Left colon (tissue), 2 donors: ENCODE measurements around the gene NPTX2. TPM values are rescaled to one million over a fixed set of nuclear protein-coding genes. Genes with fewer than 3 reads are reported as not detected.

ENCODE experiments used
- ATAC-seq: fragments of 200-7000 bp; cut with Tn5 transposase; one replicate; pipeline ENCODE4 v1.9.1; 2020; ENCODE audit warnings: mild to moderate bottlenecking, moderate library complexity
- DNase-seq, 2 donors: peaks; one replicate each; pipeline ENCODE4 v3.0.0-alpha.2; 2020
- intact Hi-C, 2 donors: fragments of 100-400 bp; cut with DNase I in 1 of 2; cut with micrococcal nuclease in 1 of 2; formaldehyde crosslinking; loops; one replicate each; pipeline versions ENCODE4 v1.11.2 to v1.14.0; 2022; cut with DNase I, micrococcal nuclease
- total RNA-seq, 2 donors: library from RNA; stranded (reverse); fragmentation: NEBNext Ultra II Directional; extraction: Animal tissue kit (Norgen Biotek cat#: 25700); gene quantifications; one replicate each; pipeline ENCODE4 v1.2.1, GENCODE V29; 2021
- donor health status: DM: no; HTN: no; CAD: no.
- donor health status: DM: yes; HTN: yes; CAD: no.

The NPTX2 gene
- total RNA-seq, 2 donors from 2014 or later, result 2.1 to 5.9 TPM

DNA sequence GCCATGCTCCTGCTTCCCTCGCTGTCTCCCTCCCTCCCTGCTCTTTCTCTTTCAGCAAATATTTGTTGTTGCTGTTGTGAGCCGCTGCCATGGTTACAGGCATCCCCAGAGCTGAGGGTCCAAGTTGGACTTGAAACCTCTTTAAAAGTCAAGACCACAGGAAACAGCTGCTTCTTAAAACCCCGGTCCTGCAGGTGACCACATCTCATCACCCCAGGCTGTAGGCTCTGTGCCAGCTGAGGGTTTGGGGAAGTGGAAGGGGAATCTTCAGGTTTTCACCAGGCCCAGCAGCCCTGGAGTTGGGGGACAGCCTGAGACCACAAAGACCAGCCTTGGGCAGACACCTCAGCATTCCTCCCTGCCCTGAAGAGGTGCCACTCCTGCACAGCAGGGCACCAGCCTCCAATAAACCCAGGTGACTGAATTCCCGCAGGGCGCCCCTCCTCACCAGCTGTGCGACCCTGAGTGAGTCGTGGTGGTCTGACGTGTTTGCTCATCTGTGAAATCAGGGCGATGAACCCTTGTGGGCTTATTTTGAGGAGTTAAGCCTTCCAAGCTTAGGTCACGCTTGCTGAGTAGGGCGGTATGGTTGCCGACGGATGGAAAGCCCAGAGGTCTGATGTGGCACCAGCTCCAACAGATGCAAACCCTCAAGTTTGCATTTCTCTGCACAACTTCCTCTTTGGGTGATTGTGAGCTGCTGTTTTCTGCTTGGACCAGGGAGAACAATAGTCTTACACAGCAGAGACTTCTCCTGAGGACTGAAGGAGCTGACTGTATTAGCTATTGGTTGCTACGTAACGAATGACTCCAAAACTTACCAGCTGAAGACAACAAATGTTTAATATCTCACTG, 24.8 kb downstream of the NPTX2 start:
- DNase-seq, result peak; percentile 33 to 46
- ATAC-seq, result no peak
- intact Hi-C loops, result no loop called here

DNA sequence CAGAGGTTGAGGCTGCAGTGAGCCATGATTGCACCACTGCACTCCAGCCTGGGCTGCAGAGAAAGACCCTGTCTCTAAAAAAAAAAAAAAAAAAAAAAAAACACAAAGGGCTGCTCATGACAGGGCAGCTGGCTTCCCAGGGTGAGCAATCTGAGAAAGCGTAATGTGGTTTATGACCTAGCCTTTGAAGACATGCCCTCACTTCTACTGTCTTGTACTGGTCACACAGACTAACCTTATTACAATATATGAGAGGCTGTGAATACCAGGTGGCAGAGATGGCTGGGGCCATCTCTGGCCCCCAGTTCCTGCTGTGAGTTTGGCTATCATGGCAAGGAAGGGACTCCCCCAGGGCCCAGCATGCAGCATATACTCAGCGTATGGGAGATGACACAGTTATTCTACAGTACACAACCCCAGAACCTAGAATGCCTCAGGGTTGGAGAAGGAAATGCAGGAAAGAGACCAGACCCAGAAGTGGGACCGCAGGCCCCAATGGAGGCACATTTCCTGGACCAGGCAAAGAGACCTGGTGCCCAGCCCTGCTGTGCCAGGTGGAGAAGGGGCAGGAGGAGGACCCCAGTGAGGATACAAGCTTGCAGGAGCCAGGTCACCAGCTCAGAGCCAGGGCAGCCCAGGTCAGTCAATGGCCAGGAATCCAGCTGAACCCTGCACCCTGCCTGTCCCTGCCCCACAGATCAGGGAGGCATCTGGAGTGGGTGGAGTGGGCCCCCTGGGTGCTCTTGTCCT, 26.3 kb downstream of the NPTX2 start:
- DNase-seq, result no peak
- no peak for ATAC-seq
- intact Hi-C loops, result no loop called here

DNA sequence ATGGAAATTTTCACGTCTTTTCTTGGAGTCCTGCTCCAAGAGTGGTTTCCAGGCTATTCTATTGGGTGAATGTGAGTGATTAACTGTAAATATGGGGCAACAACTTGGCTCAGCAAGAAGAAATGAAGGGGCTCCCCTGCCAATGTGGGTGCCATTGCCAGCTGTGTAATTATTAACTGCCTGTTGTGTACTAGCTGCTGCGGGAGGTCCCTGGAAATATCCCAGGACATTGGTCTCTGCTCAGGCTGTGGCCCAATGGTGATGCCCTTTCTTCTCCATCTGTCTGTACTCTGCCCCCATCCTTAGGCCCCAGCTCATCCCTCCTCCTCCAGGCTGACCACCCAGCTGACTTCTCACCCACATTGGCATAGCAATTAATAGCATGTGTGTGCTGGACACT, 29.4 kb downstream of the NPTX2 start:
- intact Hi-C loops, result no loop called here
- DNase-seq (no peak), ATAC-seq (no peak)

DNA sequence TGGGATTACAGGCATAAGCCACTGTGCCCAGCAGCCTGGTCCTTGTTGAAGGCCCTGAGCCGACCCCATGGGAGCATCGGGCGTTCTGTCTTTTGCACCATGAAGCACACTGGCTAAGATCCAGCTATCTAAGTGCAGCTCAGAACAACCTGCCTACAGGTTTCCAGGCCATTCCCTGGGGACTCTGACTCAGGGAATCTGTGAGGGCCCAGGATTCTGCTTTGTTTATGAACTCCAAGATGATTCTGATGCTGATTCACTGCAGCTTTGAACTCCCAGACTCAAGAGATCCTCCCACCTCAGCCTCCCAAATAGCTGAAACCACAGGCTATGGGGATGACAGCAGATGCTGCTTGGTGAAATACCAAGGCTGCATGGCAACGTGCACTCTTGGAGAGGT, 30.2 kb downstream of the NPTX2 start:
- DNase-seq, result no peak
- intact Hi-C loops, result no loop called here
- ATAC-seq, result no peak

DNA sequence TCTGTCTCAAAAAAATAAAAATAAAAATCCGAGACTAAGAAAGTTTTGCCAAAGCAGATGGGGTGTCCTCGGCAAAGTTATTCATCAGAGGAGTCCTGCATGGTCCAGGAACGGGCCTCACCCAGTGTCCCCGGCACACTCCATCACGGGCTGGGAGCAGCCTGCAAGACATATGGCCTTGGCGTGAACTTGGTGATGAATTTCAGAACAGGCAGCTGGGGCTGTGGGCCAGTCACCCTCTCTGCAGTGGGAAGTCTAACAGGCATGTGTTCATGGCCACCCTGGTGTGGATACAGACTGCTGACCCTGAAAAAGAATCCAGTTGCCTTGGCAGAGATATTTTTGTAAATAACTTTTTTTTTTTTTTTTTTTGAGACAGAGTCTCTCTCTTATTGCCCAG, 34.7 kb downstream of the NPTX2 start:
- intact Hi-C loops, result no loop called here
- ATAC-seq (no peak), DNase-seq (no peak)

DNA sequence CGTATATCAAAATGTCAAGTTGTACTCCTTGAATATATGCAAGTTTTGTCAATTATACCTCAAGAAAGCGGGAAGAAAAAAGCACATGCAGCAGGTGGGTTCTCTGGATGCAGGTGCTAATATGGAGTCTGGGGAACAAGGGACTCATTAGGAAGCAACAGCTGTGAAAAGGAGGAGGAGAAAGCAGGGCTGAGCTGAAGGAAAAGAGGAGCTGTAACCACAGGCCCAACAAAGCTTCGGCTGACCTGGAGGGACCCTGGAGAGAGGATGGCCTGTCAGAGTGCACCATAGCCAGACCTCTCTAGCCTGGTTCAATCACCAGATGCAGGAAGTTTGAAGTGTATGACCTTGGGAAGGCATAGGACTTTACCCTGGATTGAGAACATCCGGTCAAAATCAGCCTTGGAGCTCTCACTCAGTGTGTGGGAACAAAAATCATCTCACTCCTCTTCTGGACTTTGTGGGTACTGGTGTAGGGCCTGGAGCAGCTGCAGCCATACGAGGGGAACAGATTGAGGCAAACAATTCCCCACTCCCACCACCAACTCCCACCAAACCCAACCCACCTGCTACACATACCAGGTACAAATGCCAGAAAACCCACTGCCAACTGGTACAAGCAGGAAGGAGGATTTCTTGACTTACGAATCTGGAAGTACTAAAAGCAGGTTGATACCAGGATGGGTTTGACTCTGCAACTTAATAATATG, 36.7 kb downstream of the NPTX2 start:
- no peak for ATAC-seq
- intact Hi-C loops, result no loop called here

DNA sequence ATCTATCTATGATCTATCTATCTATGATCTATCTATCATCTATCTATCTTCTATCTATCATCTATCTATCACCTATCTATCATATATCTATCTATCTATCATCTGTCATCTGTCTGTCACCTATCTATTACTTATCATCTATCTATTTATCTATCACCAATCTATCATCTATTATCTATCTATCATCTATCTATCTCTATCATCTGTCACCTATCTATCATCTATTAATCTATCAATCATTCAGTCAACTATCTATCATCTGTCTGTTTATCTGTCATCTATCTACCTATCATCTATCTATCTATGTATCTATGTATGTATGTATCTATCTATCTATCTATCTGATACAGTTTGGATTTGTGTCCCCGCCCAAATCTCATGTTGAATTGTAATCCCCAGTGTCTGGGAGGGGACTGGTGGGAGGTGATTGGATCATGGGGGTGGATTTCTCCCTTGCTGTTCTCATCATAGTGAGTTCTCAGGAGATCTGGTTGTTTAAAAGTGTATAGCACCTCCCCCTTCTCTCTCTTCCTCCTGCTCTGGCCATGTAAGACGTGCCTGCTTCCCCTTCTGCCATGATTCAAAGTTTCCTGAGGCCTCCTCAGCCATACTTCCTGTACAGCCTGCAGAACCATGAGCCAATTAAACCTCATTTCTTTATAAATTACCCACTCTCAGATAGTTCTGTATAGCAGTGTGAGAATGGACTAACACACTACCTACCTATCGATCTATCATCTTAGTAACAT, 37.6 kb downstream of the NPTX2 start:
- intact Hi-C loops, result no loop called here
- ATAC-seq (no peak), DNase-seq (no peak)

More for the DNA sequence above, 36.7 kb downstream of the NPTX2 start:
- DNase-seq, result no peak

DNA sequence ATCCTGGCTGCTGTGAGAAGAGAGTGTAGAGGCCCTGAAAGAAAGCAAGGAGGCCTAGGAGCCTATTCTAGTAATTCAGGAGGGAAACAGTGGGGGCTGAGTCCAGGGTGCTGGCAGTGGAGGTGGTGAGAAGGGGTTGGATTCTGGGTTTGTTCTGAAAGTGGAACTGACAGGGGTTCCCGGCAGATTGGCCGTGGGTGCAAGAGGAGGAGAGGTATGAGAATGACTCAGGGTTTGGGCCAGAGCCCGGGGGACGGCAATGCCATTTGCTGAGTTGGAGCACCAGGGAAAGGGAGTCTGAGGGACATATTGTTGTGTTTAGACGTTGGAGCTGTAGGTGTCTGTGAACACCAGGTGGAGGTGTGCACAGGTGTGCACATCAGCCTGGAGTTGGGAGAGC, 38.5 kb downstream of the NPTX2 start:
- no peak for ATAC-seq
- intact Hi-C loops, result no loop called here

DNA sequence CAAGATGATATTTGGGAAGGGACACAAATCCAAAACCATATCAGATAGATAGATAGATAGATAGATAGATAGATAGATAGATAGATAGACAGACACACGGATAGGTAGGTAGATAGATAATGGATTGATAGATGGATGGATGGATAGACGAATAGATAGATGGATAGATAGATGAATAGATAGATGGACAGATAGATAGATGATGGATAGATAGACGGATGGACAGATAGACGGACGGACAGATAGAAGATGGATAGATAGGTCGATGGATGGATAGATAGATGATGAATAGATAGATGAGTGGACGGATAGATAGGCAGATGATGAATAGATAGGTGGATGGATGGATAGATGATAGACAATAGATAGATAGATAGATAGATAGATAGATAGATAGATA, 39.8 kb downstream of the NPTX2 start:
- DNase-seq, result no peak
- intact Hi-C loops, result no loop called here
- no peak for ATAC-seq

More for the DNA sequence above, 38.5 kb downstream of the NPTX2 start:
- DNase-seq, result no peak

DNA sequence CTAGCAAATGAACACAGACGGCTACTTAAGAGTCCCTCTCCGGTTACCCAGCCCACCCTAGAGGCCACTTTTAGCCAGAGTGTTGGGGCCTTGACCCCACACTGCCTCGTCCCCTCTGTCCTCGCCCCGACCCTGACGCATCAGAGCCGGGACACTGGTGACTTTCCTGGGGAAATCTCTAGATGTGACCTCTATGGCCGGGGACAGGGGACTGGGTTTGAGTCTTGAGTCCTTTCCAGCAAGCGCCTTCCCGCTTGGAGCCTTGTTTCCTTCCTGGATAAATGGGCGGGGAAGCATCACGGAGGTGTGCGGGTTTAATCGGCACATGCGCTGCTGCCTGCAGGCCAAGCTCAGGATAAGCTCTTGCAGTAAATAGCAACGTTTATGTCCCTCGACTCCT, 40.7 kb downstream of the NPTX2 start:
- intact Hi-C loops, result no loop called here
- DNase-seq (no peak), ATAC-seq (no peak)

DNA sequence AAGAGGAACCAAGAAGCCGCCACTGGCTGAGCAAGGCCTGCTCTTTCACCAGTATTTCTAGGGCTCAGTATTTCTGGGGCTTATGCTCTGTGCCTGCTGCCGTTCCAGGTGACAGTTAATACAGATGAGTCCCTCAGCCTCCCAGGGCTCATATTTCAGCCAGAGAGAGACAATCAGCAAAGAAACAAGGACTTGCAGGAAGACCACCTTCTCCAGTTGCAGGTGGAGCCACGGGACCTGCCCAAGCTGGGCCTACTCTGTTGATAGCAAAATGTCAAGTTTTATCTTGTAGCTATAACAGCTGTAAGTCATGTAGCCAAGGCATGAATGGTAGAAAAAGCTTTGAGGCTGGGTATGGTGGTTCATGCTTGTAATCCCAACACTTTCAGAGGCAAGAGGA, 42.7 kb downstream of the NPTX2 start:
- no peak for DNase-seq
- intact Hi-C loops, result no loop called here
- no peak for ATAC-seq

DNA sequence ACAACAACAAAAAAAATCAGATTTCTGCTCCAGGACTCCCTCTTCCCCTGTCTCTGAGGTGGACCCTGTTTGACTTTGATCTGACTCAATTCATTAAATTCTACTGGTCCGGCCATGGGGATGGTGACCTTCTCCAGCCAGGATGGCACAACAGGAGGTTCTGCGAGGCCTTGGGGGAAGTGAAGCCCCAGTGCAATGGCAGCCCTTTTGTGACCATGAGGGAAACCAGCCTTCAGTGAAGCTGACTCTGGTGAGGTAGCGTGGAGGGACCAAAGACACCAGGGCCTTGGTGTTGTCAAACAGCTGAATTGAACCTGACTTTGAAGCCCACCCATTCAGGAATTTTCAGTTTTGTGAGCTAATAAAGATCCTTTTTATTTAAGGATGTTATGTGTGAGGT, 44.5 kb downstream of the NPTX2 start:
- ATAC-seq, result no peak
- intact Hi-C loops, result no loop called here
- DNase-seq, result no peak

DNA sequence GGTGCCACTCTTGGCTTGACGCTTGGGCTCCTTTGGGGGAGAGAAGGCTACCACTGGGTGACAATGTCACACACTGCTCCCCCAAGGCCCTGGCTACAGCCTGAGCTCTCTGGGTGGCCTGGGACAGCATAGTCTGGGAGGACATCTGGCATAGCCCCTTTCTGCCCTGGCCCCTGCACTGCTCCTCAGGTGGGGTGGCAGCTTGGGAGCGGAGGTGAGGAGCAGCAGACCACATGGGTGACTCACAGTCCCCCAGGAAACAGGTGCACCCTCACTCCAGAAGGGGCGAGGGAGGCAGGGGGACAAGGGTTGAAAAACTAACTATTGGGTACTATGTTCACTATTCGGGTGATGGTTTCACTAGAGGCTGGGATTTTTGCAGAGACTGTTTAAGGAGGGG, 45.2 kb downstream of the NPTX2 start:
- intact Hi-C loops, result no loop called here
- ATAC-seq, result no peak
- DNase-seq, result no peak

DNA sequence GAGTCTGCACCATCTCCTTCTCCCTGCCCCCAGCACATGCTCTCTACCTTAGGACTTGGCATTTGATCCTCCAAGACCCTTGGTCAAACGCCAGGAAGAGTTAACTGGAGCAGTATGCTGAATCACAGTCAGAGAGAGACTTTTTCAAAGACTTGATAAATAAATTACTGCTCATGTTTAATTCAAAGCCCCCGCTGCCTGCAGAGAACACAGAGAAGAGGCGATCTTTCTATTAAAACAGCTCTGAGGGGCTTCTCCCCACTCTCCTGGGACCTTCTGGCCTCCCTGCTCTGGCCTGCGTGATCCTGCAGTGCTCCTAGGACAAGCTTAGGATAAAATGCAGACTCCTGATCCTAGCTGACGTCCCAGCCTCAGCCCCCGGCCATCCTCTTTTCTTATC, 47.8 kb downstream of the NPTX2 start:
- intact Hi-C loops, result no loop called here
- DNase-seq (no peak), ATAC-seq (no peak)

DNA sequence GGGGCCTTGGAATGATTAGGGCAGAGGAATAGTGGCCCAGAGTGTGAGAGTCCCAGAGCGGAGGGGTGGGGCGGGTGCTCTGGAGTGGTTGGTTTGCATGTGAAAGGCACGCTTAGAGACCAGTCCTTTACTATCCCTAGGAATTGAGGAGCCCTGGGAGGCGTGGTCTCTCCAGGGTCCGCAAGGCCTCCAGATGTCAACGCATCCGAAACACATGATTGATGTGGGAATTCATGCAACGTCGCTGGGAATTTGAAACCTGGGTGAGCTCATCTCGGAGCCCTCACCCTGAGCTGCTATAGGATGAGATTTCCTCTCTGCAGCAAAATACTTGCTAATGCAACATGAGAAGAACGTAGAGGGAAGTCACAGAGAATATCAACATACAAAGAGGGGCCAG, 51.2 kb downstream of the NPTX2 start:
- intact Hi-C loops, result no loop called here

DNA sequence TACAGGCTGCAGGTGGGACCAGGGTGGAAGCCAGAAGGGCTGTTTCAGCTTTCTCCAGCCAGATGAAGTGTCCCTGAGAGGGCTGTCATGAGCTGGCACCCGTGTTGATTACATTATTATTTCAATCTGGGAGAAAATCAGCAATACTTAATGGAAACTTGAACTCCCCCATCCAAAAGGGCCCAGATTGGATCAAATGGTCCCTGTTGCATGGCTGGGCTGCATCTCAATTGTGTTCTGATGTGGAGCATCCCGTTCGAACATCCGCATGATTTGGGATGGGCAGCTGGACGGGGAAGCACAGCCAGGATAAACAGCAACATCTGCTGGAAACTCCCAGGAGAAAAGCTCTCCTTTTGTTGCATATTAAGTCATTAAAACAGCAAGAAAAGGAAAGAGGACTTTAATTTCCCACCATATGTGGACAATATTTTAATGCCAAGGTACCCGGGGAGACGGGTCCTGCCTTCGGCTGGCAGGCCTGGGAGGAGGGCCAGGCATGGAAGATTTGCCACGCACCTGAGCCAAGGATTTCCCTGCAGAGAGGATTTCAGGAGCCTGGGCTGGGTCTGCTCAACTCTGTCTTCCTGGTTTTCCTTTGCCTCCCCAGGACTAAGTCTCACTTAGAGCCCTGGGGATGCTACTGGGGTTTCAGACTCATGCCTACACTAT, 52.4 kb downstream of the NPTX2 start:
- intact Hi-C loops, result no loop called here
- DNase-seq, result no peak
- ATAC-seq, result no peak

More for the DNA sequence above, 51.2 kb downstream of the NPTX2 start:
- no peak for ATAC-seq
- no peak for DNase-seq

DNA sequence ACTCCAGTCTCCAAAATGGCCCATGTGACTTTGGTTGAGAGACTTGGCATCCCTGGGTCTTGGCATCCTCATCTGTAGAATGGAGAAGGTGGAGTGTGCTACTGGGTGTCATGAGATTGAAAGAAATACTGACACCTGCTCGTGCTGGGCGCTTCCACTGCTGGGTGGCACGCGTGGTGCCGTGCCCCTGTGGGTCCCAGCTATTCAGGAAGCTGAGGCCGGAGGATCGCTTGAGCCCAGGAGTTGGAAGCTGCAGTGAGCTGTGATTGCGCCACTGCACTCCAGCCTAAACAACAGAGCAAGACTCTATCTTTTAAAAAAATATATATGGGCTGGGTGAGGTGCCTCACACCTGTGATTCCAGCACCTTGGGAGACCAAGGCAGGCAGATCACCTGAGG, 53.1 kb downstream of the NPTX2 start:
- intact Hi-C loops, result no loop called here
- DNase-seq (no peak), ATAC-seq (no peak)

DNA sequence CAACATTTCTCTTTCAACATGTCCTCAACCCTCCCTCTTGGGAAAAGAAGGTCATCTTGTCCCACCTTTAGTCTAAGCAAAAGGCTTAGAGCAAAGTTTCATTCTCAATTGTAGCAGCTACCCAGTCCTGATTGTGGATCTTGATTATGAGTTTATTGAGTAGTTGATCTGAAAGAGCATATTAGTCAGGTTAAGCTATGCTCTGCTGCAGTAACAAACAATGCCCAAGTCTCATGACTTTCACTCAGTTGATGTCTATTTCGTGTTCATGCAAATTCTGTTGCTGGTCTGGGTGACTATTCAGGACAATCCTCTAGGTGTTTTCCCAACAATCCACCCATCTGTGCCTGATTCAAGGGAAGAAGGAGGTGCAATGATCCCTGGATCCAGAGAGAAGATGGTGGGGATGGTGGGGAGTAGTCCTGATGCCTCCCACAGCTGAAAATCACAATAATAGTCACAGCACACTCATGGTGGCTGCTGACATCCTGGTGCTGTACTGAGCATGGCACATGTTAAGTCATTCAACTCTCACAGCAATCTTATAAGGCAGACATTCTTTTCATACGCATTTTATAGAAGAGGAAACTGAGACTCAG, 54.7 kb downstream of the NPTX2 start:
- ATAC-seq (no peak), DNase-seq (no peak)
- intact Hi-C loops, result no loop called here
